BJ (cell line): Measurements from ENCODE around the gene SGF29. TPM values are rescaled to one million over a fixed set of nuclear protein-coding genes. Genes with fewer than 3 reads are reported as not detected.

Source experiments
- CTCF ChIA-PET: fragments of 350-600 bp; formaldehyde crosslinking; extraction: SDS; loops from one replicate; lab custom pipeline; 2021; ENCODE audit warnings: antibody characterized with exemption, inconsistent platforms; lab: Yijun Ruan, JAX
- POLR2A ChIA-PET: fragments of 300-600 bp; sonication (Branson Sonifier 250); formaldehyde crosslinking; extraction: SDS; loops from one replicate; lab custom pipeline; 2021; ENCODE audit warnings: antibody characterized with exemption; lab: Charles Lee
- DNase-seq: peaks from one replicate; pipeline ENCODE4 v3.0.0-alpha.2; 2011; ENCODE audit warnings: low read depth
- H3K27me3 ChIP-seq: 2 replicates; pipeline ENCODE4 v1.6.0; 2011; ENCODE audit warnings: low read length; ENCODE audit not compliant: control insufficient read depth, insufficient read depth
- H3K36me3 ChIP-seq: 2 replicates; pipeline ENCODE4 v1.5.1; 2011; ENCODE audit warnings: low read length; ENCODE audit not compliant: control insufficient read depth, insufficient read depth
- H3K4me3 ChIP-seq: 2 replicates; pipeline ENCODE4 v1.5.1; 2011; ENCODE audit warnings: low read depth, mild to moderate bottlenecking, control low read depth, low read length
- CTCF ChIP-seq: IDR thresholded peaks from 2 replicates; pipeline ENCODE4 v1.5.1; 2011; ENCODE audit warnings: low read depth, mild to moderate bottlenecking, control low read depth, inconsistent platforms, low read length, moderate library complexity; ENCODE audit not compliant: insufficient read depth
- polyA plus RNA-seq: library from polyadenylated mRNA; depleted of rRNA; stranded (reverse); fragments of >200 nt; gene quantifications from 2 replicates; pipeline ENCODE4 v1.2.3, GENCODE V29; 2011

SGF29 gene
- polyA plus RNA-seq, 1 experiment, result 2.4 TPM

GRCh38 chr16:28573738-28574718 lies 20.3 kb downstream of the SGF29 start:
- H3K4me3 ChIP-seq, result no peak overlapping the region
- ChIA-PET POLR2A (no interaction called here), CTCF (no interaction called here)
- no peak for TF ChIP-seq CTCF
- DNase-seq, result no peak
- H3K36me3 ChIP-seq, result no peaks in the 10 kb centered on the region
- H3K27me3 ChIP-seq, result no peaks in the 10 kb centered on the region

GRCh38 chr16:28574925-28575324 lies 21.2 kb downstream of the SGF29 start:
- H3K27me3 ChIP-seq, result no peaks in the 10 kb centered on the region
- no peak for TF ChIP-seq CTCF
- DNase-seq, result no peak
- ChIA-PET POLR2A (no interaction called here), CTCF (no interaction called here)
- no peak overlapping the region for H3K4me3 ChIP-seq
- no peaks in the 10 kb centered on the region for H3K36me3 ChIP-seq

GRCh38 chr16:28575446-28576109 lies 21.9 kb downstream of the SGF29 start:
- Histone ChIP-seq H3K27me3 (no peaks in the 10 kb centered on the region), H3K36me3 (no peaks in the 10 kb centered on the region), H3K4me3 (no peak overlapping the region)
- no peak for TF ChIP-seq CTCF
- ChIA-PET POLR2A (no interaction called here), CTCF (interaction anchor here (0.8 kb wide), 1 partner anchor 26 kb away, joined by 3 read pairs; no protein-coding TSS in a partner anchor)
- no peak for DNase-seq

- CTCF ChIA-PET, result no interaction called here
- no peak for DNase-seq
- TF ChIP-seq CTCF, result no peak
- POLR2A ChIA-PET, result no interaction called here
- H3K36me3 ChIP-seq, result no peaks in the 10 kb centered on the region; the same call in 1 of the 2 replicates
- H3K27me3 ChIP-seq, result no peaks in the 10 kb centered on the region
- H3K4me3 ChIP-seq, result no peak overlapping the region
Observed at GRCh38 chr16:28580726-28581315, 27.1 kb downstream of the SGF29 start.

- ChIA-PET POLR2A (no interaction called here), CTCF (interaction anchor here (0.6 kb wide), 1 partner anchor 1343 kb away, joined by 3 read pairs; no protein-coding TSS in a partner anchor)
- TF ChIP-seq CTCF, result no peak
- Histone ChIP-seq H3K4me3 (no peak overlapping the region), H3K36me3 (peaks cover 5% of the 10 kb centered on the region), H3K27me3 (no peaks in the 10 kb centered on the region)
- DNase-seq, result no peak
Observed at GRCh38 chr16:28585674-28586073, 32.0 kb downstream of the SGF29 start.
